ENCODE results near the gene TXNDC2.

DNA sequence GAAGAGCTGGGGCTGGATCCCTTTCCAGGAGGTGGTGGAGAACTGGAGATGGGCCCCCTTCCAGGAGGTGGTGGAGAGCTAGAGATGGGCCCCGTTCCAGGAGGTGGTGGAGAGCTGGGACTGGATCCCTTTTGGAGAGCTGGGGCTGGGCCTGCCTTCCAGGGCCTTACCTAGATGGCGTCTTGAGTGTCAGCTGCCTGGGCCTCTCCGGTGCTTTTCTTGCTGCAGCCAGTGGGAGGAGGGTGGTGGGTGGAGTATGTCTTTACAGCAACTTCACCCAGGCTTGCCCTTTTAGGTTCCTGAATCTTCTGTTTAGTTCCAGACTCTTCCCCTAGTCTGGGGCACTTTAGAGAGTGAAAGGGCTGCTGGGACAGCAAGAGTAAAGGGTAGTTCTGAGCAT is 19.1 kb upstream of the TXNDC2 start:
- TF ChIP-seq, protein P1, sequence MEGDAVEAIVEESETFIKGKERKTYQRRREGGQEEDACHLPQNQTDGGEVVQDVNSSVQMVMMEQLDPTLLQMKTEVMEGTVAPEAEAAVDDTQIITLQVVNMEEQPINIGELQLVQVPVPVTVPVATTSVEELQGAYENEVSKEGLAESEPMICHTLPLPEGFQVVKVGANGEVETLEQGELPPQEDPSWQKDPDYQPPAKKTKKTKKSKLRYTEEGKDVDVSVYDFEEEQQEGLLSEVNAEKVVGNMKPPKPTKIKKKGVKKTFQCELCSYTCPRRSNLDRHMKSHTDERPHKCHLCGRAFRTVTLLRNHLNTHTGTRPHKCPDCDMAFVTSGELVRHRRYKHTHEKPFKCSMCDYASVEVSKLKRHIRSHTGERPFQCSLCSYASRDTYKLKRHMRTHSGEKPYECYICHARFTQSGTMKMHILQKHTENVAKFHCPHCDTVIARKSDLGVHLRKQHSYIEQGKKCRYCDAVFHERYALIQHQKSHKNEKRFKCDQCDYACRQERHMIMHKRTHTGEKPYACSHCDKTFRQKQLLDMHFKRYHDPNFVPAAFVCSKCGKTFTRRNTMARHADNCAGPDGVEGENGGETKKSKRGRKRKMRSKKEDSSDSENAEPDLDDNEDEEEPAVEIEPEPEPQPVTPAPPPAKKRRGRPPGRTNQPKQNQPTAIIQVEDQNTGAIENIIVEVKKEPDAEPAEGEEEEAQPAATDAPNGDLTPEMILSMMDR (conservative IDR thresholded peaks at IDR 0.05 in 1 of 2, IDR thresholded peaks at IDR 0.05 in 1 of 2; ENCODE audit: low read depth in 1 of 2, low read length in 2 of 2): no peak
- no peak for TF ChIP-seq EZH2 (IDR thresholded peaks at IDR 0.05; ENCODE audit: low read length, missing control alignments)
